ENCODE measurements around the gene IL23R. TPM values are rescaled to one million over a fixed set of nuclear protein-coding genes. Genes with fewer than 3 reads are reported as not detected.

Gene IL23R
- total and polyA plus RNA-seq, 2 experiments from 2014 or later: not detected

DNA sequence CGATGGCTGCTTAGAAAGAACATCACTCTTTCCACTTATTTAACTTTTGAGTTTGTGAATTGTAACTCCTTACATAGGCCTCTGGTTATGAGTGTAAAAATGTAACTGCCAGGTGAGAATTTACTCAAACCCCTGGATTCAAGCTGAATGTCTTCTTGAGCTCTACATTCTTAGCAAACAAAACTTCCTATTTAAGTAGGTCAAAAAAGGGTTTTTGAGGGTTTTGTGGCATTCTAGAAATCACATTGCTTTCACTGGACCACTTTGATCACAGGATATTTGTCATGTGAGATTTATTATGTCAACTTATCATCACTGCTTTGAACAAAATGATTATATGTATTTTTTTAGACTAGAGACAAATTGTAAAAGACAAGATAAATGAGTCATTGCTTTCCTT lies 5.7 kb downstream of the IL23R start:
- Histone ChIP-seq H3K27ac (no peak overlapping the region), H3K27me3 (peaks cover 14% of the 10 kb centered on the region), H3K4me1 (ENCODE audit: low read depth) (peaks cover 26% of the 10 kb centered on the region), H3K4me3 (no peak overlapping the region), H3K36me3 (no peaks in the 10 kb centered on the region), H3K9me3 (ENCODE audit: low read depth) (no peaks in the 10 kb centered on the region)
- TF ChIP-seq, protein P1, sequence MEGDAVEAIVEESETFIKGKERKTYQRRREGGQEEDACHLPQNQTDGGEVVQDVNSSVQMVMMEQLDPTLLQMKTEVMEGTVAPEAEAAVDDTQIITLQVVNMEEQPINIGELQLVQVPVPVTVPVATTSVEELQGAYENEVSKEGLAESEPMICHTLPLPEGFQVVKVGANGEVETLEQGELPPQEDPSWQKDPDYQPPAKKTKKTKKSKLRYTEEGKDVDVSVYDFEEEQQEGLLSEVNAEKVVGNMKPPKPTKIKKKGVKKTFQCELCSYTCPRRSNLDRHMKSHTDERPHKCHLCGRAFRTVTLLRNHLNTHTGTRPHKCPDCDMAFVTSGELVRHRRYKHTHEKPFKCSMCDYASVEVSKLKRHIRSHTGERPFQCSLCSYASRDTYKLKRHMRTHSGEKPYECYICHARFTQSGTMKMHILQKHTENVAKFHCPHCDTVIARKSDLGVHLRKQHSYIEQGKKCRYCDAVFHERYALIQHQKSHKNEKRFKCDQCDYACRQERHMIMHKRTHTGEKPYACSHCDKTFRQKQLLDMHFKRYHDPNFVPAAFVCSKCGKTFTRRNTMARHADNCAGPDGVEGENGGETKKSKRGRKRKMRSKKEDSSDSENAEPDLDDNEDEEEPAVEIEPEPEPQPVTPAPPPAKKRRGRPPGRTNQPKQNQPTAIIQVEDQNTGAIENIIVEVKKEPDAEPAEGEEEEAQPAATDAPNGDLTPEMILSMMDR (IDR thresholded peaks at IDR 0.05; ENCODE audit: low read depth, low read length): no peak
- DNase-seq (ENCODE audit: low read depth in 1 of 2, low spot score in 1 of 2): no peak

GRCh38 chr1:67173988-67174387 lies 7.7 kb downstream of the IL23R start:
- H3K36me3 ChIP-seq: no peaks in the 10 kb centered on the region
- DNase-seq (ENCODE audit: low read depth in 1 of 2, low spot score in 1 of 2): no peak
- TF ChIP-seq, protein P1 (IDR thresholded peaks at IDR 0.05; ENCODE audit: low read depth, low read length): no peak
- no peak overlapping the region for H3K4me3 ChIP-seq
- no peak overlapping the region for H3K27ac ChIP-seq
- peaks cover 10% of the 10 kb centered on the region for H3K4me1 ChIP-seq (ENCODE audit: low read depth)
- H3K27me3 ChIP-seq: peaks cover 14% of the 10 kb centered on the region
- H3K9me3 ChIP-seq (ENCODE audit: low read depth): no peaks in the 10 kb centered on the region

GRCh38 chr1:67174716-67175284 lies 8.5 kb downstream of the IL23R start:
- H3K27ac ChIP-seq: no peak overlapping the region
- TF ChIP-seq, protein P1 (IDR thresholded peaks at IDR 0.05; ENCODE audit: low read depth, low read length): no peak
- peaks cover 4% of the 10 kb centered on the region for H3K4me1 ChIP-seq (ENCODE audit: low read depth)
- peaks cover 13% of the 10 kb centered on the region for H3K27me3 ChIP-seq
- H3K4me3 ChIP-seq: no peak overlapping the region
- no peaks in the 10 kb centered on the region for H3K36me3 ChIP-seq
- no peak for DNase-seq (ENCODE audit: low read depth in 1 of 2, low spot score in 1 of 2)
- H3K9me3 ChIP-seq (ENCODE audit: low read depth): no peaks in the 10 kb centered on the region

- no peaks in the 10 kb centered on the region for H3K4me1 ChIP-seq (ENCODE audit: low read depth)
- H3K27me3 ChIP-seq: peaks cover 6% of the 10 kb centered on the region
- H3K9me3 ChIP-seq (ENCODE audit: low read depth): no peaks in the 10 kb centered on the region
- no peak overlapping the region for H3K27ac ChIP-seq
- no peak for DNase-seq (ENCODE audit: low read depth in 1 of 2, low spot score in 1 of 2)
- no peak overlapping the region for H3K4me3 ChIP-seq
- no peaks in the 10 kb centered on the region for H3K36me3 ChIP-seq
- TF ChIP-seq, protein P1 (IDR thresholded peaks at IDR 0.05; ENCODE audit: low read depth, low read length): no peak
Observed at GRCh38 chr1:67175530-67176087, 9.4 kb downstream of the IL23R start.

DNA sequence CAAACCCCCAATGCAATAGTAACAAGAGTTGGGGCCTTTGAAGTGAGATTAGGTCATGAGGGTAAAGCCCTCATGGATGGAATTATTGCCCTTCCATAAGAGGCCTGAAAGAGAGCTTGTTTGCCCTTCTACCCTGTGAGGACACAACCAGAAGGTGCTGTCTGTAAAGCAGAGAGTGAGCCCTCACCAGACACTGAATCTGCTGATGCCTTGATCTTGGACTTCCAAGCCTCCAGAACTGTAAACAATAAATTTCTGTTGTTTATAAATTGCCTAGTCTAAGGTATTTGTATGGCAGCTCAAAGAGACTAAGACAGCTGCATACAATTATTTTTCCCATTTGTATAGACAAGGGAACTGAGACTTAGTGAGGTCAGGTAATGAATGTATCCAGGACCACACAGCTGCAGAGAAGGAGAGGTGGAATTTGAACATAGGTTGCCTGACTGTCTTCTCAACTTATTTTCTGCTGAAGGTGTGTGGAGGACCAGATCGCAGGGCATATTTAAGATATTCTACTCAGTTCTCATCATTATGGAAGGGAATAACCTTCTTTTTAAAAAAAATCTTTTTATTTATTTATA lies 18.7 kb downstream of the IL23R start:
- Histone ChIP-seq H3K36me3 (no peaks in the 10 kb centered on the region), H3K4me3 (no peak overlapping the region), H3K27me3 (no peaks in the 10 kb centered on the region), H3K9me3 (ENCODE audit: low read depth) (no peaks in the 10 kb centered on the region), H3K27ac (no peak overlapping the region), H3K4me1 (ENCODE audit: low read depth) (no peaks in the 10 kb centered on the region)
- TF ChIP-seq, protein P1 (IDR thresholded peaks at IDR 0.05; ENCODE audit: low read depth, low read length): no peak
- DNase-seq (ENCODE audit: low read depth in 1 of 2, low spot score in 1 of 2): no peak

Data from cardiac muscle cell (in vitro differentiated cells and primary cell).